GM12864 (cell line): ENCODE data around the gene LRRC43.

Source experiments
- DNase-seq: peaks from one replicate; pipeline ENCODE4 v3.0.0-alpha.2; 2011; ENCODE audit warnings: low read depth
- H3K4me3 ChIP-seq: 2 replicates; pipeline ENCODE4 v1.5.1; 2011; ENCODE audit warnings: mild to moderate bottlenecking, low read depth, low read length, control low read depth
- CTCF ChIP-seq: IDR thresholded peaks from 2 replicates; pipeline ENCODE4 v1.5.1; 2011; ENCODE audit warnings: low read depth, mild to moderate bottlenecking, moderate library complexity, low read length, control low read depth, inconsistent platforms; ENCODE audit errors: missing control alignments

The LRRC43 gene

GRCh38 chr12:122183588-122183940 is 641 bp downstream of the LRRC43 start:
- TF ChIP-seq CTCF: no peak
- no peak overlapping the region for H3K4me3 ChIP-seq
- no peak for DNase-seq

- DNase-seq: no peak
- no peak for TF ChIP-seq CTCF
- H3K4me3 ChIP-seq: no peak overlapping the region
Measured at GRCh38 chr12:122184517-122184916, 1.6 kb downstream of the LRRC43 start.

- no peak for DNase-seq
- H3K4me3 ChIP-seq: no peak overlapping the region
- TF ChIP-seq CTCF: no peak
Measured at GRCh38 chr12:122185079-122185478, 2.2 kb downstream of the LRRC43 start.

GRCh38 chr12:122185494-122186082 is 2.7 kb downstream of the LRRC43 start:
- DNase-seq: no peak
- H3K4me3 ChIP-seq: no peak overlapping the region
- TF ChIP-seq CTCF: no peak

GRCh38 chr12:122187466-122187865 is 4.5 kb downstream of the LRRC43 start:
- DNase-seq: no peak
- no peak for TF ChIP-seq CTCF
- H3K4me3 ChIP-seq: no peak overlapping the region

GRCh38 chr12:122189626-122190475 is 6.9 kb downstream of the LRRC43 start:
- no peak for TF ChIP-seq CTCF
- H3K4me3 ChIP-seq: no peak overlapping the region
- no peak for DNase-seq
